ENCODE measurements around the gene KRT6A.
"Not testable (repeated sequence)": the region's sequence is repeated elsewhere in the genome, so short reads cannot be mapped to it uniquely, and the experiment has no call there.

KRT6A gene

DNA sequence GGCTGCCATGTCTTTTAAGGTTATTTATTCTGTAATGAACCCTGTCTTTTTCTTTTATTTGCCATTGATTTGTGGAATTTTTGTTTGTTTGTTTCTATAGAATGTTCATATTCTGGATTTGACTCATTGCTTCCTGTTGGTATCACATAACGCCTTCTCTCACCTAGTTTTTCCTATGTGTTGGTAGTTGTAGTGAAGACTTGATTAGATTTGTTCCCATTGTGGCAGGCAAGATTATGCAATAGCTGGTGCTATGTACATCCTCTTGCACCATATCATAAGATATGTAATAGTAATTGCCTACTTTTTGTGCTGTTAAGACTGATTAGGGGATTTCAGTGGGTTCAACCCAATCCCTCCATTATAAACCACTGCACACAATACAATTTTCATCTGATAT, 37.2 kb downstream of the KRT6A start:
- H3K27ac ChIP-seq = no peak overlapping the region
- peaks cover 85% of the 10 kb centered on the region for H3K27me3 ChIP-seq (ENCODE audit: insufficient read depth, low read depth, severe bottlenecking)
- DNase-seq = no peak
- no peaks in the 10 kb centered on the region for H3K36me3 ChIP-seq
- H3K4me3 ChIP-seq (ENCODE audit: low read depth, low read length) = no peak overlapping the region
- no peaks in the 10 kb centered on the region for H3K9me3 ChIP-seq (ENCODE audit: severe bottlenecking)
- TF ChIP-seq, protein P1, sequence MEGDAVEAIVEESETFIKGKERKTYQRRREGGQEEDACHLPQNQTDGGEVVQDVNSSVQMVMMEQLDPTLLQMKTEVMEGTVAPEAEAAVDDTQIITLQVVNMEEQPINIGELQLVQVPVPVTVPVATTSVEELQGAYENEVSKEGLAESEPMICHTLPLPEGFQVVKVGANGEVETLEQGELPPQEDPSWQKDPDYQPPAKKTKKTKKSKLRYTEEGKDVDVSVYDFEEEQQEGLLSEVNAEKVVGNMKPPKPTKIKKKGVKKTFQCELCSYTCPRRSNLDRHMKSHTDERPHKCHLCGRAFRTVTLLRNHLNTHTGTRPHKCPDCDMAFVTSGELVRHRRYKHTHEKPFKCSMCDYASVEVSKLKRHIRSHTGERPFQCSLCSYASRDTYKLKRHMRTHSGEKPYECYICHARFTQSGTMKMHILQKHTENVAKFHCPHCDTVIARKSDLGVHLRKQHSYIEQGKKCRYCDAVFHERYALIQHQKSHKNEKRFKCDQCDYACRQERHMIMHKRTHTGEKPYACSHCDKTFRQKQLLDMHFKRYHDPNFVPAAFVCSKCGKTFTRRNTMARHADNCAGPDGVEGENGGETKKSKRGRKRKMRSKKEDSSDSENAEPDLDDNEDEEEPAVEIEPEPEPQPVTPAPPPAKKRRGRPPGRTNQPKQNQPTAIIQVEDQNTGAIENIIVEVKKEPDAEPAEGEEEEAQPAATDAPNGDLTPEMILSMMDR (IDR thresholded peaks at IDR 0.05; ENCODE audit: low read depth, low read length) = no peak

DNA sequence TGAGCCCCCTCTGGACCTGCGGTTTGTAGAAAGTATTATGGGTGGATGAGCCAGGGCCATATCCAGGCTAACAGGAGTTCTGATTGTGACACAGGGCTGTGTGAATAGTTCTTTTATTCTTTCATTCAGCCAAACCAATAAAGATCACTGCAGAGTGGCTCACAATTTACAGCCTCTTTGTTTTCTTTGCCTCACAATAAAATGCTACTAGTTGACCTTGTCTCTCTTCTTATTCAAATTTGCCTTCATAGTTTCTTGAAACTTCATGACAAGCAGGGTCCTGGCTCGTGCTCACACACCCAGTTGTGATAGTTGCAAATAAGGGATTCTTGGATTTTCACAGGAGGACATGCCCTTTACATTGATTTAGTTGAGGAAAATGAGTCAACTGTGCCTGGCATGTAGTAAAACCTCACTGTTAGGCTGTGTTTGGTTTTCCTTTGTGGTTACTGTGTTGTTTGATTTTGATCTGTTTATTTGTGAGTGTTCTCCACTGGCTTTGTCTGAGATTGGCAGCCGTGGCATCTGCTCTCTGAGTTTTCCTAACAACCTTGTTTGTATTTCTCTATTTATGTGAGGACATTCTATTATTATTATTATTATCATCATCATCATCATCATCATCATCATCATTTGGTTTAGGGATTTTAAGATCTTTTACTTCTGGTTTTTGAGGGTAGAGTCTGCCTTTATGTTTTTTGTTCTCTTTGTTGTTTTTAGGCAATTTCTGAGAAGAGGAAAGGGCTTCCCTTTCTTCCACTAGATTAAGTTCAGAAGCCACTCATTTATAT, 38.5 kb downstream of the KRT6A start:
- no peak overlapping the region for H3K27ac ChIP-seq

DNA sequence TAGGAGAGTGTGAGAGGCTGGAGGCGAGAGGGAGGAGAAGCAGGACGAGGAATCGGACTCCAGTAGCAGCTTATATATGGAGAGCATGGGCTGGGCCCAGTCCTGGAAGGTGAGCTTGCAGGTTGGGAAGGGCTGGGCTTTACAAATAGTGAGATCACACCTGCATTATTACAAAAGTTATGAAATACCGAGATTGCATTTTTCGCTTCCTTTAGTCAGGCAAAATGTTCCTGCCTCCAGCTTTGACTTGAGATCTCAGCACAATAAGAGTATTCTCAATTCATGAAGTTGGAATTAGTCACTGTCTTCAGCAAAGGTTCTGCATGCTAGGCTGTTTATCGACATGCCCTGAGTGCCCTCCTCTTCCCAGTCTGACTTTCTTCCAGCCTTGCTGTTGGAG, 41.0 kb downstream of the KRT6A start, which contains the start of gene KRT6B:
KRT6B (minus strand) TSS at position 46 of the 400 bp plus-strand sequence. CDS start 68 bp downstream, outside the sequence.
- TF ChIP-seq, protein P1 (IDR thresholded peaks at IDR 0.05; ENCODE audit: low read depth, low read length) = no peak
- Histone ChIP-seq H3K9me3 (ENCODE audit: severe bottlenecking) (no peaks in the 10 kb centered on the region), H3K27me3 (ENCODE audit: insufficient read depth, low read depth, severe bottlenecking) (peaks cover 62% of the 10 kb centered on the region), H3K36me3 (no peaks in the 10 kb centered on the region), H3K27ac (no peak within 1 kb of the TSS), H3K4me3 (ENCODE audit: low read depth, low read length) (no peak within 1 kb of the TSS)
- DNase-seq = no peak

More for the DNA sequence above, 38.5 kb downstream of the KRT6A start:
- Histone ChIP-seq H3K36me3 (no peaks in the 10 kb centered on the region), H3K4me3 (ENCODE audit: low read depth, low read length) (no peak overlapping the region), H3K27me3 (ENCODE audit: insufficient read depth, low read depth, severe bottlenecking) (peaks cover 72% of the 10 kb centered on the region), H3K9me3 (ENCODE audit: severe bottlenecking) (no peaks in the 10 kb centered on the region)
- TF ChIP-seq, protein P1 (IDR thresholded peaks at IDR 0.05; ENCODE audit: low read depth, low read length) = no peak
- no peak for DNase-seq

DNA sequence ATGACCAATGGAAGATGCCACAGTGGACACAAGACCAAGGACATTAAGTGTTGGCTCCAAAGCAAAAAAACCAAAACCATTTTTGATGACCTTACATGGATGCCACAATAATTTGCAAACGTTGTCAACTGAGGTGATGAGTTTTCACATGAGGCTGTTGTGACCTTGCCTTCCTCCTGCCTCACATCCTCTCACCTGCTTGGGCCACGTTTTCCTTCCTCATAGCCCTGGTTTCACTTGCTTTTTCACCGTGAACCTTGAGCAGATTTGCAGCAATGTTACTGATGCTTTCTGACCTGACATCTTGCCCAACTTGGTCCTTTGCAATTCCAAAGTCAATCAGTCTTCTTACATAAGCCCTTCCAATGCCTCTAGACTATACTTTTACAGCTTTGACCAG, 44.8 kb downstream of the KRT6A start:
- Histone ChIP-seq H3K27me3 (ENCODE audit: insufficient read depth, low read depth, severe bottlenecking) (peaks cover 64% of the 10 kb centered on the region), H3K9me3 (ENCODE audit: severe bottlenecking) (no peaks in the 10 kb centered on the region), H3K36me3 (no peaks in the 10 kb centered on the region), H3K4me3 (ENCODE audit: low read depth, low read length) (no peak overlapping the region), H3K27ac (no peak overlapping the region)
- TF ChIP-seq, protein P1 (IDR thresholded peaks at IDR 0.05; ENCODE audit: low read depth, low read length) = no peak
- DNase-seq = no peak

DNA sequence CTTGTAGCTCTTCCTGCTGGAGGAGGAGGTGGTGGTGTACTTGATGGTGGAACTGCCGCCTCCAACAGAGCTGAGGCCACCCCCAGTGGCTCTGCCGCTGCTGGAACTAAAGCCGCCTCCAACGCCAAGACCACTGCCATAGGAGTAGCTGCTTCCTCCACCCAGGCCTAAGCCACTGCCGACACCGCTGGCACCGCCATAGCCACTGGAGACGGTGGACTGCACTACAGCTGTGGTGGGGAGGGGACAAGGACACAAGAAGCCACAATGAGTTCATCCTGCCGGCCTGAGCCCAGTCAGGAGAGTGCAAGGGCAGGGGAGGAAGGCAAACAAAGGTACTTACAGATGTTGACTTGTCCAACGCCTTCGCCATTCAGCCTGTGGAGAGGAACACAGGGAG, 45.9 kb downstream of the KRT6A start:
- H3K4me3 ChIP-seq (ENCODE audit: low read depth, low read length); H3K9me3 ChIP-seq (ENCODE audit: severe bottlenecking); DNase-seq; H3K27ac ChIP-seq; H3K36me3 ChIP-seq: not testable (repeated sequence)
- H3K27me3 ChIP-seq (ENCODE audit: insufficient read depth, low read depth, severe bottlenecking) = peaks cover 64% of the 10 kb centered on the region

DNA sequence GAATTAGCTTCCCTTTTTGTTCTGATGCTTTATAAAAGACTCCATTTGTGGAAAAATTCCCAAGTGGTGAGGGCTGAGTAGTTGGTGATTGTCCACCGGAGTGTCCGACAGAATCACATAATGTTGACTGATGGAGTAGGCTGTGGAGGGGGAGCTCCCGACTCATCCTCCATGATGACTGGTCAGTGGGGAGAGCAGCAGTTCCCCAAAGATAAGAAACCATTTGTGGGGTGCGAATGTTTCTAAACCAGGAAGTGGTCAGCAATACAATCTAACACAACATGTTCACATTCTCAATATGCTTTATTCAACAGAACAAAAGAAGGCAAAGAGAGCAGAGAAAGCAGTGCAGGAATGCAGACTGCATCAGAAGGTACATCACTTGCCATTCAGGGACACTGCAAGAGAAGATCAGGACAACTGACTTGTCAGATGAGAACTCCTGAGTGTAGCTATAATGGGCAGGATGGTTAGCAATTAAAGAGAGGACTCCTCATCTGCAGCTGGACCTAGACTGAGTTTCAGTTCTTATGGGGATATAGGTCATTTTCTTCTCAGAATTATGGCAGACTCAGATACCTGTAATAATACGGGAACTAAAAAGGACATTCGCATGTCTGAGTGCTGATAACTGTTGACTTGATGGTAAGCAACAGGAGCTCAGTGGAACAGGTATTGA, 46.6 kb downstream of the KRT6A start:
- Histone ChIP-seq H3K27ac (no peak overlapping the region), H3K36me3 (no peaks in the 10 kb centered on the region), H3K27me3 (ENCODE audit: insufficient read depth, low read depth, severe bottlenecking) (peaks cover 68% of the 10 kb centered on the region), H3K4me3 (ENCODE audit: low read depth, low read length) (no peak overlapping the region), H3K9me3 (ENCODE audit: severe bottlenecking) (no peaks in the 10 kb centered on the region)
- TF ChIP-seq, protein P1 (IDR thresholded peaks at IDR 0.05; ENCODE audit: low read depth, low read length) = no peak
- no peak for DNase-seq

All from WERI-Rb-1 (cell line).